DMS 273 (cell line): ENCODE results near the gene NUP210L.
A peak's percentile ranks its signal among the peaks of the same experiment; 100 is the strongest.

ENCODE experiments used
- DNase-seq: peaks from one replicate; lab custom pipeline; 2025; ENCODE audit not compliant: unreplicated experiment; lab: John Stamatoyannopoulos, UW

Gene NUP210L

DNA sequence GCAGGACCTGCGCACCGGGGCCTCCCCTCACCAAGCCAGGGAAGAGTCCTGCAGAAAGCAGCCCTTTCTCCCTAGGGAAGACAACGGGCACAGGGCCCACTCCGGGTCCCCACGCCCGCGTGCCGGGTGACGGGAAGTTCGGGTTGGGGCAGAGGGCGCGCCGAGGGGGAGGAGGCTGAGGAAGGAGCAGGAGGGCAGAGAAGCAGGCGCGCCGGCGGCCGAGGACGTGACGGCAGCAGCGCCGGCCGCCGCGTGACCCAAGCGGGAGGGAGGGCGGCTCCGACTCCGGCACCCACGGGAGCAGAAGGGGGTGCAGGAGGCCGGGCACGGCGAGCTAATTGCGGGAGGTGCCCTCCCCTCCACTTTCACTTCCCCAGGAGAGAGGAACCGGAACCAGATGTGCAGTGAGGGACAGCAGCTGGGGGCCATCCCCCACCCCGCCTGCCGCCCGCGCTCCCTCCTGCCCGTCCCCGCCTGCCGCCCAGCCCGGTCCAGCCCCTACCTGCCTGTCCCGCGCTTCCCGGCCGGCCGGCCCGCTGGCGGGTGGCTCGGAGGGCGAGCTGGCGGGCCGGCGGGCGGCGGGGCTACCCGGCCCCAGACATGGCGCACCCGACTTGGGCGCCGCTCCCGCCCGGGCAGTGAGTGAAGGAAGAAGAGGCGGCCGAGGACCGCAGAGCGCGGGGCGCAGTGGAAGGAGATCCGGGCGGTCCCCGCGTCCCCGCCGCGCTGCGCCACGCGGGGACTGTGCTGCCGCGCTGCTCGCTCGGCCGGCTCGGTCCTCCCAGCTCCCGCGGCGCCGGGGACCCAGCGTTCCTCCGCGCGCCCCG, 208.9 kb downstream of the NUP210L start:
- DNase-seq: peak; percentile 84

- peak; percentile 66 for DNase-seq
These were observed 209.6 kb downstream of the NUP210L start for GRCh38 chr1:153945131-153945794.

- DNase-seq: no peak
These were observed 210.1 kb downstream of the NUP210L start for GRCh38 chr1:153944827-153945117.

DNA sequence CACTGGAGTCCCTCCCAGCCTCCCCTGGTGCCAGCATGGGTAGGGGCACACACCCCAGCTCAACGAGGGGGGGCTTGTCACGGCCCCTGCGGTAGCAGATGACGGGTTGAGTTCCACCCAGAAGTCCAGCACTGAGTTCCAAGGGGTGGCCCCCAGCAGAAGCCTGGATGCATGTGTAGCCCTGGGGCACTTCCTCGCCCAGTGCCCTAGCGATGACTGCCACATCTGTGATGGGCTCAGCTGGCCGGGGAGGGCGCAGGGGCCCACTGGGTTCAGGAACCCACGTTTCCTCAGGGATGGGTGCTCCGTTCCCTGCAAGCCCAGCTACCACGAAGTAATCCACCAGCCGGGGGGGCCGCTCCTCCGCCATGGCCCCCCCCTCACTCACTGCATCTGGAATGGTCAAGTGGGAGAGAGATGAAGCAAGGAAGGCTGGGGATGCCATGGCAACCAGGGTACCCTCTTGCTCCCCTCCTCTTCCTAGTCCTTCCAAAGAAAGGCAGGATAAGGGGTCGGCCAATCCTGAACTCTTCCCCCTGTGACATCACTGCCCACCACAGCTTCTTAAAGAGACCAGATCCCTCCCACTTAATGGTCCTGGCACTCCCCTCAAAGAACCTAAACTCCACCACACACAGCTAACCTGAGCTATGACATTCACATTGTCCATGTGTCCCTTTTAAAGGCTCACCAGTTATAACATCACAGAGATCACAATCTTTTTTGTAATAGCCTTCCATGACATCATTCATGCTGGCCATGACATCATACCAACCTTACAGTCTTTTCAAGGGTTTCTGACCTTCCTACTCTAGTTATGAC, 210.7 kb downstream of the NUP210L start:
- no peak for DNase-seq

- no peak for DNase-seq
These were observed 211.9 kb downstream of the NUP210L start for GRCh38 chr1:153942766-153943549.
